K562 (cell line): Measurements from ENCODE around the gene SEC16A. TPM values are rescaled to one million over a fixed set of nuclear protein-coding genes. Genes with fewer than 3 reads are reported as not detected.

ENCODE experiments used
- ATAC-seq: fragments of 200-7000 bp; cut with Tn5 transposase; 3 replicates; pipeline ENCODE4 v1.9.1; 2020; ENCODE audit warnings: moderate library complexity
- BruUV-seq: library from RNA; stranded (reverse); fragments of 400-500 nt; replicated peaks from 2 replicates; lab custom pipeline; 2021; lab: Mats Ljungman, UMichigan
- CTCF ChIA-PET: fragments of 300-600 bp; formaldehyde crosslinking; extraction: SDS; loops from one replicate; lab custom pipeline; 2021; ENCODE audit warnings: low intra/inter-chr PET ratio; lab: Yijun Ruan, JAX
- POLR2A ChIA-PET: fragments of 300-600, 350-650 bp; sonication (Branson Sonifier 250); formaldehyde crosslinking; extraction: SDS; loops from one replicate; lab custom pipeline; 2021; ENCODE audit warnings: antibody characterized with exemption, inconsistent platforms; lab: Yijun Ruan, JAX
- DNase-seq, 4 experiments: peaks; one replicate each; pipeline versions ENCODE4 v3.0.0 to v3.0.0-alpha.2; 2011 to 2018; ENCODE audit warnings: low spot score in 3 of 4, mixed read lengths in 3 of 4; ENCODE audit errors: extremely low read depth in 1 of 4
- FAIRE-seq: peaks from 2 replicates; lab custom pipeline; 2011; peaks lifted over from hg19 to GRCh38; lab: Jason Lieb, UNC
- H2AFZ ChIP-seq: 2 replicates; pipeline ENCODE4 v1.6.0; 2011; ENCODE audit warnings: low read depth, low read length, control low read depth, inconsistent platforms
- H3K27ac ChIP-seq: fragments of 200-600 bp; 3 replicates; pipeline ENCODE4 v1.8.0; 2011; ENCODE audit warnings: low read depth, mild to moderate bottlenecking, control low read depth, inconsistent platforms, low read length, moderate library complexity, mixed read lengths; ENCODE audit errors: extremely low read depth
- H3K27me3 ChIP-seq, 2 experiments: fragments of 300-600 bp in 1 of 2; 2 replicates in 1 of 2; 3 replicates in 1 of 2; pipeline versions ENCODE4 v1.6.0 to v1.8.0; 2011; ENCODE audit warnings: inconsistent platforms in 2 of 2, low read length in 2 of 2, mild to moderate bottlenecking in 1 of 2, mixed read lengths in 1 of 2, moderate library complexity in 1 of 2; ENCODE audit not compliant: control insufficient read depth in 2 of 2, insufficient read depth in 2 of 2
- H3K36me3 ChIP-seq: fragments of 300-600 bp; 3 replicates; pipeline ENCODE4 v1.8.0; 2011; ENCODE audit warnings: mild to moderate bottlenecking, low read length, inconsistent platforms; ENCODE audit not compliant: control insufficient read depth, insufficient read depth
- H3K4me1 ChIP-seq, 2 experiments: fragments of 200-600 bp in 1 of 2; replicated peaks in 1 of 2; 2 replicates in 1 of 2; 3 replicates in 1 of 2; pipeline versions ENCODE4 v1.5.1 to v1.8.0; 2011; ENCODE audit warnings: inconsistent platforms in 2 of 2, low read length in 2 of 2, mild to moderate bottlenecking in 1 of 2, mixed read lengths in 1 of 2, moderate library complexity in 1 of 2; ENCODE audit not compliant: control insufficient read depth in 2 of 2, insufficient read depth in 2 of 2
- H3K4me2 ChIP-seq: 2 replicates; pipeline ENCODE4 v1.6.1; 2011; ENCODE audit warnings: low read length, control low read depth, inconsistent platforms, mixed read lengths; ENCODE audit not compliant: insufficient read depth
- H3K4me3 ChIP-seq: fragments of 200-600 bp; sonication (generic), shearing (Covaris generic); 2 replicates; pipeline ENCODE4 v1.5.1; 2016; ENCODE audit warnings: control low read depth, inconsistent platforms
- H3K79me2 ChIP-seq: fragments of 200-600 bp; 3 replicates; pipeline ENCODE4 v1.8.0; 2011; ENCODE audit warnings: low read length, inconsistent platforms; ENCODE audit not compliant: control insufficient read depth, insufficient read depth
- H3K9ac ChIP-seq, 2 experiments: 2 replicates each; pipeline versions ENCODE4 v1.6.0 to v1.6.1; 2011; ENCODE audit warnings: low read depth in 2 of 2, low read length in 2 of 2, control low read depth in 1 of 2, inconsistent platforms in 1 of 2, mild to moderate bottlenecking in 1 of 2, mixed read lengths in 1 of 2; ENCODE audit not compliant: insufficient read depth in 1 of 2
- H3K9me1 ChIP-seq: one replicate; pipeline ENCODE4 v1.6.0; 2011; ENCODE audit warnings: inconsistent platforms, mild to moderate bottlenecking, low read length, moderate library complexity; ENCODE audit not compliant: control insufficient read depth, insufficient read depth
- H3K9me3 ChIP-seq: replicated peaks from 2 replicates; pipeline ENCODE4 v1.5.1; 2011; ENCODE audit warnings: low read depth, low read length, inconsistent platforms; ENCODE audit not compliant: control insufficient read depth, insufficient read depth
- H4K20me1 ChIP-seq: replicated peaks from 2 replicates; pipeline ENCODE4 v1.6.1; 2011; ENCODE audit warnings: low read length, inconsistent platforms, mixed read lengths; ENCODE audit not compliant: control insufficient read depth, insufficient read depth
- CREBBP ChIP-seq: IDR thresholded peaks from one replicate; pipeline ENCODE4 v1.6.1; 2012; ENCODE audit warnings: low read depth, mild to moderate bottlenecking, control low read depth, inconsistent platforms, low read length
- HNRNPL ChIP-seq: fragments of 200-400 bp; formaldehyde crosslinking; IDR thresholded peaks from 2 replicates; pipeline ENCODE4 v1.6.1; 2017; ENCODE audit warnings: low read depth, mild to moderate bottlenecking, low read length
- MGA ChIP-seq: fragments of 450-650 bp; IDR thresholded peaks from 2 replicates; pipeline ENCODE4 v1.6.1; 2016; ENCODE audit warnings: mild to moderate bottlenecking, moderate library complexity
- POLR2G ChIP-seq: fragments of 200-400 bp; formaldehyde crosslinking; IDR thresholded peaks from 2 replicates; pipeline ENCODE4 v1.6.1; 2017; ENCODE audit warnings: low read depth, mild to moderate bottlenecking, antibody characterized with exemption, low read length, moderate library complexity
- ZNF384 ChIP-seq: IDR thresholded peaks from 2 replicates; pipeline ENCODE4 v1.6.1; 2012; ENCODE audit warnings: low read depth, low read length, improper control_type of control experiment
- ZNF444 ChIP-seq: fragments of 250-450 bp; sonication (Bioruptor Pico); IDR thresholded peaks from 2 replicates; pipeline ENCODE4 v1.4.0; 2020; ENCODE audit warnings: mild to moderate bottlenecking, moderate library complexity
- ZZZ3 ChIP-seq: fragments of 450-650 bp; IDR thresholded peaks from 2 replicates; pipeline ENCODE4 v1.6.1; 2016; ENCODE audit warnings: antibody characterized with exemption, mild to moderate bottlenecking, moderate library complexity
- WGBS: fragments of 100-300 bp; shearing (Covaris generic); methylation state at CpG from one replicate; pipeline ENCODE4 v1.1.6; 2016; ENCODE audit warnings: low coverage, mixed read lengths; ENCODE audit not compliant: insufficient coverage; ENCODE audit errors: missing lambda C conversion rate; 5-methylcytosine and 5-hydroxymethylcytosine counted together
- in situ Hi-C: fragments of 300-500 bp; cut with MboI; formaldehyde crosslinking; loops from 4 replicates; pipeline ENCODE4 v1.15.0; 2018; ENCODE audit warnings: inconsistent platforms, mixed read lengths
- intact Hi-C: fragments of 100-400 bp; cut with micrococcal nuclease; formaldehyde crosslinking; loops from 2 replicates; pipeline ENCODE4 v1.14.2; 2022
- polyA plus RNA-seq, 8 experiments: library from polyadenylated mRNA; depleted of rRNA in 4 of 8; stranded (reverse) in 5 of 8; unstranded in 3 of 8; fragments of >200 nt; fragmentation: Nextera tagmentation in 2 of 8; fragmentation: Illumina TruSeq in 1 of 8; extraction: Ambion mirVana in 2 of 8; extraction: Trizol in 1 of 8; gene quantifications; 2 replicates each; pipeline versions ENCODE4 v1.2.1 to v1.2.3, GENCODE V29; 2011 to 2014; ENCODE audit warnings: inconsistent platforms in 1 of 8, missing spikeins in 1 of 8
- total RNA-seq, 7 experiments: library from RNA; depleted of rRNA in 6 of 7; stranded (reverse); fragments of >200 nt in 6 of 7; fragmentation: Illumina TruSeq in 2 of 7; extraction: Trizol in 2 of 7; gene quantifications; 2 replicates each; pipeline versions ENCODE4 v1.2.1 to v1.2.3, GENCODE V29; 2011 to 2021; ENCODE audit warnings: low replicate concordance in 1 of 7

The SEC16A gene
- total and polyA plus RNA-seq, 9 of the 15 experiments (the other 6 are each of a cell fraction or from before 2014, with no cell fraction given): 8.3 to 62.8 (median 14.0) TPM

- H3K4me1 ChIP-seq: peaks cover 0 to 88% of the 10 kb centered on the region in 2 experiments; a peak in 3 of 5 replicates
- intact Hi-C loops: no loop called here
- 79% methylated on average over 23 of the region's 37 CpGs for WGBS
- 0 out of 2 replicates have a peak, but pooled peaks cover 9% of the 10 kb centered on the region for H4K20me1 ChIP-seq
- no peaks in the 10 kb centered on the region for H3K27me3 ChIP-seq
- 0 out of 3 replicates have a peak, but pooled peaks cover 3% of the 10 kb centered on the region for H3K36me3 ChIP-seq
- peaks cover 6% of the 10 kb centered on the region; the same call in 1 of the 3 replicates for H3K79me2 ChIP-seq
- TF ChIP-seq CREBBP (no peak), HNRNPL (peak; percentile 72; the same call in 1 of the 2 replicates), ZNF384 (no peak), ZZZ3 (no peak), ZNF444 (no peak), POLR2G (0 out of 2 replicates have a peak, but pooled peaks have one; percentile 11), MGA (no peak)
- peaks cover 2% of the 10 kb centered on the region for H3K9me1 ChIP-seq
- H3K4me3 ChIP-seq: no peak overlapping the region
- no TSS peak for BruUV-seq
- H2AFZ ChIP-seq: no peak overlapping the region
- no peak overlapping the region for H3K4me2 ChIP-seq
- in situ Hi-C loops: no loop called here
- CTCF ChIA-PET: no interaction called here
- no peak overlapping the region; a peak in 1 of 4 replicates for H3K9ac ChIP-seq
- no peak for ATAC-seq
- POLR2A ChIA-PET: interaction anchor here (0.8 kb wide), 1 partner anchor 61 kb away, joined by 4 read pairs; no protein-coding TSS in a partner anchor
- H3K27ac ChIP-seq: no peak overlapping the region
- FAIRE-seq: no peak
- no peaks in the 10 kb centered on the region for H3K9me3 ChIP-seq
- DNase-seq: no peak
Measured at GRCh38 chr9:136531186-136531903, 48.5 kb upstream of the SEC16A start.
